ENCODE data around the gene ARHGAP12. TPM values are rescaled to one million over a fixed set of nuclear protein-coding genes. Genes with fewer than 3 reads are reported as not detected.
"Not testable (repeated sequence)": the region's sequence is repeated elsewhere in the genome, so short reads cannot be mapped to it uniquely, and the experiment has no call there.

ARHGAP12 gene
- total RNA-seq, 1 donor from 2014 or later, result 82.2 TPM

- no peak for DNase-seq (ENCODE audit: low read depth)
These were observed 154.8 kb downstream of the ARHGAP12 start for GRCh38 chr10:31773749-31774298.

- DNase-seq (ENCODE audit: low read depth), result no peak
These were observed 157.2 kb downstream of the ARHGAP12 start for GRCh38 chr10:31771331-31771831.

GRCh38 chr10:31770307-31770902 is 158.2 kb downstream of the ARHGAP12 start:
- DNase-seq (ENCODE audit: low read depth), result no peak

- DNase-seq (ENCODE audit: low read depth), result no peak
These were observed 159.1 kb downstream of the ARHGAP12 start for GRCh38 chr10:31769564-31769963.

GRCh38 chr10:31768935-31769334 is 159.7 kb downstream of the ARHGAP12 start:
- DNase-seq (ENCODE audit: low read depth), result not testable (repeated sequence)

GRCh38 chr10:31768467-31768866 is 160.2 kb downstream of the ARHGAP12 start:
- DNase-seq (ENCODE audit: low read depth), result no peak

GRCh38 chr10:31765541-31765940 is 163.1 kb downstream of the ARHGAP12 start:
- DNase-seq (ENCODE audit: low read depth), result no peak

- DNase-seq (ENCODE audit: low read depth), result no peak
These were observed 166.3 kb downstream of the ARHGAP12 start for GRCh38 chr10:31762316-31762715.

GRCh38 chr10:31761156-31761555 is 167.5 kb downstream of the ARHGAP12 start:
- DNase-seq (ENCODE audit: low read depth), result no peak

- DNase-seq (ENCODE audit: low read depth), result peak; percentile 81
These were observed 168.0 kb downstream of the ARHGAP12 start for GRCh38 chr10:31760674-31761081.

GRCh38 chr10:31759799-31760626 is 168.6 kb downstream of the ARHGAP12 start:
- DNase-seq (ENCODE audit: low read depth), result peak; percentile 98

- peak; percentile 75 for DNase-seq (ENCODE audit: low read depth)
These were observed 169.4 kb downstream of the ARHGAP12 start for GRCh38 chr10:31759124-31759798.

- no peak for DNase-seq (ENCODE audit: low read depth)
These were observed 170.1 kb downstream of the ARHGAP12 start for GRCh38 chr10:31758495-31758894.

GRCh38 chr10:31757831-31758230 is 170.8 kb downstream of the ARHGAP12 start:
- DNase-seq (ENCODE audit: low read depth), result peak; percentile 53

- DNase-seq (ENCODE audit: low read depth), result peak; percentile 66
These were observed 171.2 kb downstream of the ARHGAP12 start for GRCh38 chr10:31757386-31757791.

- DNase-seq (ENCODE audit: low read depth), result peak; percentile 61
These were observed 171.9 kb downstream of the ARHGAP12 start for GRCh38 chr10:31756729-31757110.

- DNase-seq (ENCODE audit: low read depth), result peak; percentile 49
These were observed 172.4 kb downstream of the ARHGAP12 start for GRCh38 chr10:31756101-31756728.

Measured in myocyte (in vitro differentiated cells).